Fibroblast of villous mesenchyme (primary cell): ENCODE data around the gene SLC22A23. TPM values are rescaled to one million over a fixed set of nuclear protein-coding genes. Genes with fewer than 3 reads are reported as not detected.

Source experiments
- DNase-seq: peaks from one replicate; pipeline ENCODE4 v3.0.0-alpha.2; 2010; ENCODE audit warnings: low read depth
- H3K4me3 ChIP-seq: 2 replicates; pipeline ENCODE4 v1.5.1; 2011; ENCODE audit warnings: low read depth, mild to moderate bottlenecking, low read length
- CTCF ChIP-seq: IDR thresholded peaks from 2 replicates; pipeline ENCODE4 v1.5.1; 2012; ENCODE audit warnings: low read depth, mild to moderate bottlenecking, low read length; ENCODE audit not compliant: insufficient read depth
- total RNA-seq: library from RNA; depleted of rRNA; stranded (reverse); fragments of >200 nt; gene quantifications from 2 replicates; pipeline ENCODE4 v1.2.3, GENCODE V29; 2012

SLC22A23 gene
- total RNA-seq, 1 donor = 2.2 TPM

- no peak for TF ChIP-seq CTCF
- no peak for DNase-seq
- no peak overlapping the region for H3K4me3 ChIP-seq
Measured at GRCh38 chr6:3397229-3398164, 59.4 kb downstream of the SLC22A23 start.

- no peak for DNase-seq
- TF ChIP-seq CTCF = no peak
Measured at GRCh38 chr6:3396503-3397180, 60.2 kb downstream of the SLC22A23 start.

GRCh38 chr6:3394671-3395070, 62.2 kb downstream of the SLC22A23 start:
- DNase-seq = no peak
- no peak for TF ChIP-seq CTCF
- no peak overlapping the region for H3K4me3 ChIP-seq

More at GRCh38 chr6:3396503-3397180, 60.2 kb downstream of the SLC22A23 start:
- H3K4me3 ChIP-seq = no peak overlapping the region

GRCh38 chr6:3393836-3394202, 63.0 kb downstream of the SLC22A23 start:
- DNase-seq = no peak
- no peak overlapping the region for H3K4me3 ChIP-seq
- no peak for TF ChIP-seq CTCF

DNA sequence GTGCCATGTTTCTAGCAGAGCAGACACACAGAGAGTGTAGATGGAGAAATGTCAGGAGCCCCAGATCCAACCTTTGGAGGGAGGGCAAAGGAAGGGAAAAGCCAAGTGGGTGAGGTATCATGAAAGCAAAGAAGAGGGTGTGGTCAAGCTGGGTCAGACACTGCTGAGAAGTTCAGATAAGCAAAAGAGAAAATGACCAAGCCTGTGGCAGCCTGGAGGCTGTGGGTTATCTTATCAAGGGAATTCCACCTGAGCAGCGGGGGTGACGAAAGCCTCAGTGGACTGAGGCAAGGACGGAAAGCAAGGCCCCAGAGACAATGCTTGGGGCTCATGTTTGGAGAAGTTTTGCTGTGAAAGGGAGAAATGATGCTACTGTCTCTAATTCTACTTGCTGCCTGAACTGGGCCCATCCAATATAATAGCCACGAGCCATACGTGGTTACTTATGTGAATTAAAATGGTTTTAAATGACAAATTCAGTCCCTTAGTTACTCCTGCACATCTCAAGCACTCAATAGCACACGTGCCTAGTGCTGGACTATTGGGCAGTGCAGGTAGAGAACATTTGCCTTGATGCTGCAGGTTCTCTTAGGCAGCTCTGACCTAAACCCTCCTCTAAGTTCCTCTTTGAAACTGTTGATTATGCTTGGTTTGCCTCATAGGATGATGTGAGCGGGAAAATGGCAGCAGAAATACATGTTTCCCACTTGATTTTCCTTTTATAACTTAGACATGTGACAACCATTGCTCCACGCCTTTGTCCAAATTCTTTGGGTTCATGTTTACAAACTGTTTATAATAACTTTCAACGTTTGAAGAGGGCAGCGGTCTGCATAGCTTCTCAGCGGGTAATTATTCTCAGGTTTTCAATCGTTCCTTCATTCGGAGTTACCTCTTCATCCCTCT, 63.7 kb downstream of the SLC22A23 start:
- H3K4me3 ChIP-seq = no peak overlapping the region
- DNase-seq = no peak
- TF ChIP-seq CTCF = no peak

GRCh38 chr6:3391902-3392458, 64.9 kb downstream of the SLC22A23 start:
- TF ChIP-seq CTCF = no peak
- DNase-seq = no peak
- no peak overlapping the region for H3K4me3 ChIP-seq
